ENCODE measurements around the gene IGFL4. TPM values are rescaled to one million over a fixed set of nuclear protein-coding genes. Genes with fewer than 3 reads are reported as not detected.

IGFL4 gene
- total and polyA plus RNA-seq, 2 of the 13 experiments (the other 11 are each of a cell fraction or from before 2014, with no cell fraction given) = 1.2 to 1.4 TPM

- TF ChIP-seq DNMT1 (CRISPR knock-in tag; IDR thresholded peaks at IDR 0.05) (no peak), U2AF1 (optimal IDR thresholded peaks at IDR 0.05; ENCODE audit: low read depth, low read length) (no peak), ZNF589 (CRISPR knock-in tag; conservative IDR thresholded peaks at IDR 0.05) (no peak), STAT6 (CRISPR knock-in tag; IDR thresholded peaks at IDR 0.05; ENCODE audit: borderline replicate concordance) (no peak), SALL1 (CRISPR knock-in tag; IDR thresholded peaks at IDR 0.05) (0 out of 2 replicates have a peak, but pooled peaks have one; percentile 42), FOXP4 (CRISPR knock-in tag; IDR thresholded peaks at IDR 0.05) (no peak), NFIB (CRISPR knock-in tag; IDR thresholded peaks at IDR 0.05; ENCODE audit: borderline replicate concordance) (no peak), ZNF30 (CRISPR knock-in tag; IDR thresholded peaks at IDR 0.05) (no peak), MEF2D (CRISPR knock-in tag; IDR thresholded peaks at IDR 0.05) (no peak), ZNF574 (CRISPR knock-in tag; IDR thresholded peaks at IDR 0.05) (0 out of 2 replicates have a peak, but pooled peaks have one; percentile 18), GABPB1 (CRISPR knock-in tag; IDR thresholded peaks at IDR 0.05) (peak; percentile 83), ETV5 (CRISPR knock-in tag; IDR thresholded peaks at IDR 0.05; ENCODE audit: borderline replicate concordance) (peak; percentile 31; the same call in 1 of the 2 replicates), SMYD3 (CRISPR knock-in tag; IDR thresholded peaks at IDR 0.05) (no peak), TRIM22 (IDR thresholded peaks at IDR 0.05) (no peak), CHD4 (IDR thresholded peaks at IDR 0.05; ENCODE audit: borderline replicate concordance, low read length) (no peak), ZNF691 (CRISPR knock-in tag; IDR thresholded peaks at IDR 0.05; ENCODE audit: borderline replicate concordance, low read depth) (no peak), ZNF780A (CRISPR knock-in tag; IDR thresholded peaks at IDR 0.05) (no peak), ZSCAN12 (CRISPR knock-in tag; IDR thresholded peaks at IDR 0.05) (no peak), MTA1 (CRISPR knock-in tag; IDR thresholded peaks at IDR 0.05; ENCODE audit: borderline replicate concordance) (no peak), MXD4 (CRISPR knock-in tag; IDR thresholded peaks at IDR 0.05) (0 out of 2 replicates have a peak, but pooled peaks have one; percentile 72)
Measured at GRCh38 chr19:45994998-45995714, 45.6 kb downstream of the IGFL4 start, which contains the start of gene CCDC61 (continued).
